Thoracic aorta (tissue), 2 donors: ENCODE results near the gene BICC1. TPM values are rescaled to one million over a fixed set of nuclear protein-coding genes. Genes with fewer than 3 reads are reported as not detected.

ENCODE experiments used
- ATAC-seq: fragments of 150-250 bp; one replicate; pipeline ENCODE4 v1.8.0; 2017; ENCODE audit warnings: low read depth; ENCODE audit not compliant: insufficient number of reproducible peaks, low FRiP score
- DNase-seq: peaks from one replicate; pipeline ENCODE4 v3.0.0-alpha.2; 2020; ENCODE audit warnings: low spot score
- H3K27ac ChIP-seq, 2 donors: fragments of 200-600 bp; sonication (generic); 1 replicate in 1 of 2; 2 replicates in 1 of 2; pipeline ENCODE4 v1.5.1; 2016; ENCODE audit warnings: mild to moderate bottlenecking in 2 of 2, moderate library complexity in 2 of 2
- H3K27me3 ChIP-seq: fragments of 200-600 bp; sonication (generic); replicated peaks from 2 replicates; pipeline ENCODE4 v1.6.0; 2016; ENCODE audit warnings: mild to moderate bottlenecking; ENCODE audit not compliant: insufficient read depth
- H3K36me3 ChIP-seq: fragments of 200-600 bp; sonication (generic); one replicate; pipeline ENCODE4 v1.5.1; 2016
- H3K4me1 ChIP-seq, 2 donors: fragments of 200-600 bp; sonication (generic); 1 replicate in 1 of 2; 2 replicates in 1 of 2; pipeline versions ENCODE4 v1.5.1 to v1.6.0; 2016; ENCODE audit warnings: low read depth in 2 of 2, mild to moderate bottlenecking in 1 of 2; ENCODE audit not compliant: control insufficient read depth in 1 of 2
- H3K4me3 ChIP-seq: fragments of 200-600 bp; sonication (generic); 2 replicates; pipeline ENCODE4 v1.5.1; 2016; ENCODE audit warnings: mild to moderate bottlenecking
- H3K9me3 ChIP-seq: fragments of 200-600 bp; sonication (generic); 2 replicates; pipeline ENCODE4 v1.5.1; 2016
- total RNA-seq, 2 donors: library from RNA; depleted of rRNA; stranded (reverse); fragments of >200 nt; gene quantifications; one replicate each; pipeline versions ENCODE4 v1.1.0 to v1.2.3, GENCODE V29; 2016
- TF ChIP-seq, protein P1 (sequence below): fragments of 200-600 bp; sonication (generic); IDR thresholded peaks from one replicate; pipeline ENCODE4 v1.5.1; 2019; ENCODE audit warnings: antibody characterized with exemption

The BICC1 gene
- total RNA-seq, 2 donors from 2014 or later = 20.4 to 28.1 TPM

DNA sequence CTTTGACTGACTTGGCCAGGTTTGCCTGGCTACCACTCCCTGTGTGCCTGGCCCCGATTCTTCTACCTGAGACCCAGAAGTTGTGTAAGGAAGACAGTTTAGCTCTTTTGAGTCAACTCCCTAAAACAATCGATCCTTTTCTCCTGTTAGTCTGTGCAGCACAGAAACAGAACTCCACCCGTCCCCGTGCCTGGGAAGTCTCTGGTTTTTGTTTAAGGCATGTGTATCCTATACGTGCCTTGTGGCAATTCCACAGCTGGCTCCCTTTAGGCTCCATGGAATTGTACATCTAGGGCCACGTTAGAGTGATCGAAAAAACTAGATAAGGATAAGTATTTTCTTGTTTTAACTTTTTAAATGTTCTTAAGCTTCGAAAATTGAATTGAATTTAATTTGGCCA, 131.6 kb downstream of the BICC1 start:
- Histone ChIP-seq H3K36me3 (no peaks in the 10 kb centered on the region), H3K4me1 (peaks cover 14 to 18% of the 10 kb centered on the region in 2 donors), H3K9me3 (no peaks in the 10 kb centered on the region), H3K27ac (no peak overlapping the region), H3K27me3 (no peaks in the 10 kb centered on the region), H3K4me3 (no peak overlapping the region)
- TF ChIP-seq, protein P1, sequence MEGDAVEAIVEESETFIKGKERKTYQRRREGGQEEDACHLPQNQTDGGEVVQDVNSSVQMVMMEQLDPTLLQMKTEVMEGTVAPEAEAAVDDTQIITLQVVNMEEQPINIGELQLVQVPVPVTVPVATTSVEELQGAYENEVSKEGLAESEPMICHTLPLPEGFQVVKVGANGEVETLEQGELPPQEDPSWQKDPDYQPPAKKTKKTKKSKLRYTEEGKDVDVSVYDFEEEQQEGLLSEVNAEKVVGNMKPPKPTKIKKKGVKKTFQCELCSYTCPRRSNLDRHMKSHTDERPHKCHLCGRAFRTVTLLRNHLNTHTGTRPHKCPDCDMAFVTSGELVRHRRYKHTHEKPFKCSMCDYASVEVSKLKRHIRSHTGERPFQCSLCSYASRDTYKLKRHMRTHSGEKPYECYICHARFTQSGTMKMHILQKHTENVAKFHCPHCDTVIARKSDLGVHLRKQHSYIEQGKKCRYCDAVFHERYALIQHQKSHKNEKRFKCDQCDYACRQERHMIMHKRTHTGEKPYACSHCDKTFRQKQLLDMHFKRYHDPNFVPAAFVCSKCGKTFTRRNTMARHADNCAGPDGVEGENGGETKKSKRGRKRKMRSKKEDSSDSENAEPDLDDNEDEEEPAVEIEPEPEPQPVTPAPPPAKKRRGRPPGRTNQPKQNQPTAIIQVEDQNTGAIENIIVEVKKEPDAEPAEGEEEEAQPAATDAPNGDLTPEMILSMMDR = no peak
- ATAC-seq (no peak), DNase-seq (no peak)

DNA sequence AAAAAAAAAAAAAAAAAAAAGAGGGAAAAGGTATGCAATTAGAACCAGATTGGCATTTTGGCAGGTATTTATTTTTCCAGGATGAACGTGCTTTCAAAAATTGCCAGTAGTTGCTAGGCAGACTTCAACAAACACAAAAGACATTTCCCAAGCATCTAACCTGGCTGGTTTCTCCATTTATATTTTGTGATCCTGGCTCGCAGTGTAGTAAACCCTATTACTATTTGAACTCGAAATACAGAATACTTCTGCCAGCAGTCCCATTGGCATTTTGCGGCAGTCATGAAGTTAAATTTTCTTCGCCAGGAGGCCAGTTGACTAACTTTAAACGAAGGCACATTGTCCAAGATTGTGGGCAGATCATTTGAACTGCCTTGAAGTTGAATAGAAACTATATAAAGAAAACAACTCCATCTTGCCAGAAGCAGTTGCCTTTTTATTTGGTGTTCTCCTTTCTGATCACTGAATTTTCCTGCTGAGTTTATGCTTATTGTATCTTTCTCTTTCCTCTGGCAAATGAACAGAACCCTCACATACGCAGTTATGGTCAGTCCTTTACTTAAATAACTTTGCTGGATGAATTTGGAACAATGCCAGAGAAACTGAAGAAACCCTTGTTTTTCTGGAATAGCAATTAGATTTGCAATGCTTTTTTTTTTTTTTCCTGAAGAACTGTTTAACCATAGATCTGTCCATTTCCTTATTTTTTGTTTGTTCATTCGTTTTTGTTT, 132.9 kb downstream of the BICC1 start:
- H3K27ac ChIP-seq = no peak overlapping the region
- peaks cover 18% of the 10 kb centered on the region in 2 donors for H3K4me1 ChIP-seq
- no peaks in the 10 kb centered on the region for H3K36me3 ChIP-seq
- H3K27me3 ChIP-seq = no peaks in the 10 kb centered on the region
- H3K9me3 ChIP-seq = no peaks in the 10 kb centered on the region
- ATAC-seq = no peak
- no peak overlapping the region for H3K4me3 ChIP-seq
- TF ChIP-seq, protein P1 = no peak
- no peak for DNase-seq

DNA sequence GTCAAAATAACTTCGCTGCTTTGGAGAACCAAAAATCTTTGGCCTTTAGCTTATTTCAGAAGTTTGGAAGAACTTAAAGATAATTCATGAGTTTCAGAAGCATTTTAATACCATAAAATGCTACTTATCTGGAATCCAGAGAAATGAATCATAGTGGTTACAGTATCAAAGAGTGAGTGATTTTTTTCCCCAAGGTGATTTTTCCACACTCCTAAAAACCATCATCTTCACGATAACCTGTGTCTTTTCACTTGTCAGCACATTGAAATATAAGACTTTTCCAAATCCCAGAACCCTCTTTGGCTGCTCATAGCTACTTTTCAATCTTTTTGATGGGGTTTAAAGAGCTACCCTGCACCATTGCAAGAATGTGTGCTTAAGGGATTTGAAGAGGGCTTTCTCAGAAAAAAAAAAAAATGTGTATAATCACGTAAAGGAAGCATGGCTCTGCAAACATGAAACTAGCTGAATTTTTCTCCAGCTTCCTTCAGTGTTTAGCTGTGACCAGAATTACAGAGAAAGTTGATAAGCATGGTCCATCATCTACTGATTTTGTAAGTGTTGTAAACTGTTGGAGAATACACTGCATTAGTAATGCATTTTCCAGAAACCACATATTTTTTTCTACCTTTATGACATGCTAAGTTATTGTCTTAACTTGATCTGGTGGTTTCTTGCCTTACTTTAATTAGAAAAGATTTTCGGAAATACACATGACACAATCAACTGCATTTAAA, 134.9 kb downstream of the BICC1 start:
- DNase-seq (no peak), ATAC-seq (no peak)
- no peak overlapping the region for H3K27ac ChIP-seq
- H3K27me3 ChIP-seq = no peaks in the 10 kb centered on the region
- TF ChIP-seq, protein P1 = no peak
- H3K4me3 ChIP-seq = no peak overlapping the region
- H3K4me1 ChIP-seq = peaks cover 10 to 15% of the 10 kb centered on the region in 2 donors
- H3K9me3 ChIP-seq = no peaks in the 10 kb centered on the region
- no peaks in the 10 kb centered on the region for H3K36me3 ChIP-seq

DNA sequence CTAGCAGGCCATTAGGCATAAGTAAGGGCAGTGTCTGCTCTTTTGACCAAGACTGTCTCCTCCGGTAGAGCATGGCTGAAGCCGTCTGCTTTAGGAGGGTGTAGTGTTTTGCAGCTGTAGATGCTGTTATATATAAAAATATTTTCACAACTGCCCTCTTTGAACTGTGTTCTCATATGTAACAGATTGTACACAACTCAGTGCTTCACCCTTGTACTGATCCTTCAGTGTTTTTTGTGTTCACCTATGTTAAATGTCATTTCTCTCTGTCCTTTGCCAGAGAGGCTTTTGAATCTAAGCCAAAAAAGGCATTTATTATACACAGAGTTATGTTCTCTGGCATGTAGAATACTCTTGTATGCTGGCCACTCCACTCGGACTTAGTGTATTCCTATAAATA, 135.5 kb downstream of the BICC1 start:
- H3K9me3 ChIP-seq = no peaks in the 10 kb centered on the region
- peaks cover 6 to 20% of the 10 kb centered on the region in 2 donors for H3K4me1 ChIP-seq
- H3K4me3 ChIP-seq = no peak overlapping the region
- TF ChIP-seq, protein P1 = no peak
- H3K27me3 ChIP-seq = no peaks in the 10 kb centered on the region
- DNase-seq (no peak), ATAC-seq (no peak)
- no peaks in the 10 kb centered on the region for H3K36me3 ChIP-seq
- no peak overlapping the region for H3K27ac ChIP-seq

DNA sequence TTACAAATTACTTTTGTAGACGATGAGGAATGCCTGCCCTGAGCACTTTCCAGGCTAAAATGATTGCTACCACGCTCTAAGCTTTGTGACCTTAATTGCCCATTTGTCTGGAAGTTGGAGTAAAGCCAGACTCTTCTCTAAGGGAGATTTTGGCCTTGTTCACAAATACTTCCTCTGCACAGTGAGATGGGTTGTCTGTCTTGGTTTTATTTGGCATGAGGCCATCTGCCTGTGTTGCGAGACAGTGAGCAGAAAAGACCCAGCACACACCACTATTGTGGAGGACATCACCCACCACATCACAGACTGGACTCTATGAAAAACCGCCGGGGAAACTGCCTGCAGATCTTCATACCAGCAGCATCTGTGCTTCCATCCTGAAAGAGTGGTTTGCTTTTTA, 138.4 kb downstream of the BICC1 start:
- H3K36me3 ChIP-seq = no peaks in the 10 kb centered on the region
- no peak for ATAC-seq
- no peak overlapping the region for H3K27ac ChIP-seq
- peaks cover 0 to 22% of the 10 kb centered on the region in 2 donors for H3K4me1 ChIP-seq
- H3K4me3 ChIP-seq = no peak overlapping the region
- H3K9me3 ChIP-seq = no peaks in the 10 kb centered on the region
- TF ChIP-seq, protein P1 = no peak
- H3K27me3 ChIP-seq = no peaks in the 10 kb centered on the region
- DNase-seq = no peak
